NCI-H1694 (cell line): ENCODE data around the gene SLC26A4.

Source experiments
- DNase-seq: peaks from one replicate; lab custom pipeline; 2025; lab: John Stamatoyannopoulos, UW

The SLC26A4 gene

DNA sequence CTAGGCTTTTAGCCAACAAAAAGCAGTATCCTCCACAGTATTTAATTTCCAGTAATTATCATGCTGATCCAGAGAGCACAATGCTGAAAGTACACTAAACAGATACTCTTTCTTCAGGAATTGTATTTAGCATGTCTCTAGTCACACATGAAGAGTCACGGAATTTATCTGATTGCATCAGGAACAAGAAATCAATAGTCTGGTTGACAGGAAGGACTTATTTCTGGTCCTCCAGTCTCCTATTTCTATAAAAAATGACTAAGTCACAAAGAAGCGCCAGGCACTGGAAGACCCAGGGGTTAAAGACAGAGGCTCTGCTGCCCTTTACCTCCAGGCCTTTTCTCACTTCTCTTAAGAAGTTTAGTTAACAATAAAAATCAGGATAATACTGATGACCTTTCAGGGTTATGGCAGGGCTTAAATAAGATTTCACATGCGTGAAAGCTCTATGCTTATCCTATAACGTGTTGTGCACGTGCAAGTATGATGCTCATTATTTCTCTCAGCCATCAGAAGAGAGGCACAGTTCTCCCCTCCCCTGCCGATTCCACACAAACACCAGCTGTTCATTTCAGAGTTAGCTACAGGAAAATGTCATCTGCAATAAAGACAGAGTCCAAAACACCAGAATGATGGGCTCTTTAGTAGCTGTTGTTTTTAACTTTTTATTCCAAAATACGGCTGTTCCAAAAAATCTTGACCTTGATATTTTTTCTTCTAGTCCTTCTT is 36.9 kb downstream of the SLC26A4 start:
- DNase-seq, result peak; percentile 96

- no peak for DNase-seq
Measured at GRCh38 chr7:107700570-107700969, 39.9 kb downstream of the SLC26A4 start.

GRCh38 chr7:107701191-107701590 is 40.6 kb downstream of the SLC26A4 start:
- DNase-seq, result no peak

DNA sequence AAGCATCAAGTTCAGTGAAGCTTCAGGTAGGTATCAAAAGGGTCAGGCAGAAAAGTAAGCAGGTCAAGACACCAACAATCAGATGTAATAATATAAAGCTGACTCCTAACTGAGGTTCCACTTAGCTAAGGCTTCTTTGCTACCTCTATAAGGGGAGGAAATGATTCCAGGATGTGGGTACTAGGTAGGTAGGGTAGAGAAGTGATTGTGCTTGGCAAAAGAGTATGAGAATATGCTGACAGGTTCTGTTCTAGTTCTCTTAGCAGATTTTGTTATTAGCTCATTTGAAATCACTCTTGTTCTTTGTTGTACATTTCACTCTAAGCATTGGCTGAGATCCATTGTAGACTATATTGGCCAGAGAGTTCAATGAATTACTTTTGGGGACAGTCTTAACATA is 42.6 kb downstream of the SLC26A4 start:
- no peak for DNase-seq

DNA sequence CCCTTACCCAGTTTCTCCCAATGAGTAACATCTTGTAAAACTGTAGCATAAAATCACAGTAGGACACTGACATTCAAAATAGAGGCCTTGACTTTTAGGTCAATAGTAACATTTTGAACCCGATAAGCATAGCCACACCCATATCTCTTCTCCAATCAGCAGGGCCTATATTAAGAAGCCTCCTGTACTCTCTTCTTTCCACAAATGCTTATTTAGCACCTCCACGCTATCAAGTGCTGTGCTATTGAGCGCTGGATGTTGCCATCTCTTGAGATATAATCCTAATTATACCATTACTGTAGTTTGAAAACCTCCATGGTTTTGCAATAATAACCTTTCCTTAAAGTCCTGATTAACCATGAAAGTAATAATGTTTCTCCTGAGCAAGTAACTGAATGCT is 43.2 kb downstream of the SLC26A4 start:
- no peak for DNase-seq

DNA sequence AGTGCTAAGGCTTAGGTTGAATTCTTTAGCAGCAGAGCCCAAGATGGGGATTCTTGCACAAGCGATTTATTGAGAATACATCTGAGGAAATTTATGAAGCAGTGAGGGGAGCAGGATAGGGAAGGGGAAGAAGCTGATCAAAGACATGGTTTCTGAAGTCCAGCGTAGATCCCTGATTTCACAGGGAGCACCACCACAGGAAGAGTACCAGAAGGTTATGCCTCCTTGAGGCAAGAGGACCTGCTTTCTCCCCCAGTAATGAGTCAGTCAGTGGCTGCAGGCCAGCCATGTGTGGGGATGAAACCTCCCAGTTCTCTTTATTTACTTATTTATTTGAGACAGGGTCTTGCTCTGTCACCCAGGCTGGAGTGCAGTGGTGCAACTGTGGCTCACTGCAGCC is 48.3 kb downstream of the SLC26A4 start:
- no peak for DNase-seq

DNA sequence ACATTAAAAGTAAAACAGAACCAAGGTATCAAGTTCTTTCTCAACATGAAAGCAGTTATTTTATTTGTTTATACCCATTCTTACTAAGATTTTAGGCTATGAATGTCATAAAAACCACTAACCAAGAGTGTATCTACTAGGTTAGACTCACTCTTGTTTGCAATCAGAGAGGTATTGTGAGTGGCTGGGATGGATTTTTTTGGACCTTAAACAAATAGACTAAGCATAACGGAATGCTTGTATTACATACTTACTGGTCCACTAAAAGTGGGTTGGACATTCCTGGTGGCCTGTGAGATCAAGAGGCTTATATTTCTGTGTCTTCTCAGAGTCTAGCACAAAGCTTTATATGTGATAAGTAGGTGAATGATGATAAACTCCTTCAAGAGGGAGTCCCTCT is 50.7 kb downstream of the SLC26A4 start:
- no peak for DNase-seq

GRCh38 chr7:107712025-107712424 is 51.4 kb downstream of the SLC26A4 start:
- DNase-seq, result no peak

- DNase-seq, result no peak
Measured at GRCh38 chr7:107712896-107713295, 52.3 kb downstream of the SLC26A4 start.

DNA sequence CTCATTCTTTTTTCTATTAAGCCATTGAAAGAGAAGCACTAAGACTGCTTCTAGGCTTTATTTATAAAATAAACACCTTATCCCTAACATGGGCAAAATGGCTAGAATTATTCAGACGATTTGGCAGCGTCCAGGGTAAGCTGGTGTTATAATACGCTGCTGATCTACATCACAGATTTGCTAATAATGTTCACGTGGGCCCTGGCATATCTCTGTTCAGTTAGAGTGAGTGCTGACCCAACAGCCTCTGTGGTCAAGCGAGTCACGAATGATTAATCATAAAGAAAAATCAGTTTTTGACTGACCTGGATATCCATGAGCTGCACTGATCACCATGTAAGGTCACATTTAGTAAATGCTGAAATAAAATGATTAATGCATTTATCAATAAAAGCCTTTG is 54.9 kb downstream of the SLC26A4 start:
- no peak for DNase-seq

DNA sequence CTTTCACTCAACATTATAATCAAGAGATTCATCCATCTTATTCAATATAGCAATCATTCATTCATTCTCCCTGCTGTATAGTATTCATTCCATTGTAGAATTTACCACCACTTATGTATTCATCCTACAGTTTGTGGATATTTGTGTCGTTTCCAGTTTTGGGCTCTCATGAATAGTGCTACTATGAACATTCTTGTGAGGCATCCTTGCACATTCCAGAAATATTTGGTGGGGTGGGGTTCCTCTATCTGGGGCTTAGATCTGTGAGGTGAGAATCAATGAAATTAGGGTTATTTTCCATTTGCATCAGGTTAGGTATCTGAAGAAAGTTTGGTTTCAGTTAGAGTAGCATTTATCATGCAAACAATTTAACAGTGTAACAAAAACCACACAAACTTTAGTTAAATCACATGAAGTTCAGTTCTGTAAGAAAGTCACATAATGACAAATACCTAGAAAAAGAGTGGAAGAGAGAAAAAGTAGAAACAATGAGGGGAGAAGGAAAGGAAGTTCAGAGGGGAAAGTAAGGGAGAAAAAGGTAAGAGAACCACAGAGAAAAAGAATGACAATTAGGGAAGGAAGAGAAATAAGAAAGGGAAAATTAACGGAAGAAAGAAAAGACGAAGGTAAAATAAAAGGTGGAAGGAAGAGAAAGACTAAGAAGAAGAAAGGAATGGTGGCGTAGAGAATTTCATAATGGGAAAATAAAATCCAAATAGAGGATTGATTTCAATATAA is 58.0 kb downstream of the SLC26A4 start:
- DNase-seq, result no peak

- no peak for DNase-seq
Measured at GRCh38 chr7:107721286-107721685, 60.7 kb downstream of the SLC26A4 start.

- DNase-seq, result no peak
Measured at GRCh38 chr7:107723255-107723654, 62.6 kb downstream of the SLC26A4 start.

- DNase-seq, result peak; percentile 51
Measured at GRCh38 chr7:107725138-107725740, 64.6 kb downstream of the SLC26A4 start.

GRCh38 chr7:107726356-107727130 is 65.9 kb downstream of the SLC26A4 start:
- no peak for DNase-seq

- no peak for DNase-seq
Measured at GRCh38 chr7:107728276-107728675, 67.6 kb downstream of the SLC26A4 start.

DNA sequence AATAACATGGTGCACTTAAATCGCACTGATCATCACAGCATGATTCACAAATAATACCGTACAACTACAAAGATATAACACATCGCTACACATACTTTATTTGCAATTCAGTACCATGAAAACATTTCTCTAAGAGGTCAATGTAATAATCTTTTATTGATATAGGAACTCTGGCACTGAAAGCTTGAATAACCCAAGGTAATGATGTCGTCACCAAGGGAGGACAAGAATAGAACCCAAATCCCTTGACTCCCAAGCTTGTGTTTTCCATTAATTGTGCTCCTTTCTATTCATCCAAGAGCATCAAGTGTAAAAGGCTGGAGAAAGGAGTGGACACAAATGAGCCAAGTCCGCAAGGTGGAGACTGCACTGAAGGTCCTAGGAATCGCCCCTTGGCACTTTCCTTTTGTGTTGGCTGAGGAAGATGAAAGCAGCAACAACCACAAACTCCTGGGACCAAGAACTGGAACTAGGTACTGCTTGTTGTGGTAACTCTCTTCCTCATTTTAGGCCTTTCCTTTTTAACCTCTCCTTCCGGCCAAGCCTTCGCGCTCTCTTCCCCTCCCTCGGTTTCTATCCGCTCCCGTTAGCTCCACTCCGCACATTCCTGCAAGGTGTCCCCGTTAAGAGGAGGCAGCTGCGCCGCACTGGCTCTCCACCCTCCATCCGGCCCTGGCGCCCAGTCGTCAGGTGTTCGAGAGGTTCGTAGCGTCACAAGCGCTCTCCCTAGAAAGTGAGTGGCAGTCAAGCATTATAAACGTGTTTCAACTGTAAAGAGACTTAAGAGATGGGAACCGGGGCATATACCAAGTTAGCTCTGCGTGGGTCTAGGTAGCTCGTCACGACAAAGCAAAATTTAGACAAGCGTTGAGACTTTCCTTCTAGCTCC is 82.3 kb downstream of the SLC26A4 start:
- peak; percentile 64 for DNase-seq

GRCh38 chr7:107743567-107744344 is 83.1 kb downstream of the SLC26A4 start, which contains the start of gene CBLL1:
Gene CBLL1 (plus strand): TSS chr7:107744142. CDS start chr7:107744164, 22 bp downstream.
- DNase-seq, result peak; percentile 91

GRCh38 chr7:107744345-107744750 is 83.7 kb downstream of the SLC26A4 start:
- no peak for DNase-seq

GRCh38 chr7:107746006-107746405 is 85.4 kb downstream of the SLC26A4 start:
- DNase-seq, result no peak
